SK-N-MC (cell line): ENCODE data around the gene ANKS1B.

ENCODE experiments used
- DNase-seq: peaks from one replicate; pipeline ENCODE4 v3.0.0-alpha.2; 2011; ENCODE audit warnings: low read depth, low spot score
- H3K27ac ChIP-seq: fragments of 200-600 bp; sonication (generic); 2 replicates; pipeline ENCODE4 v1.5.1; 2016; ENCODE audit warnings: mixed run types
- H3K36me3 ChIP-seq: fragments of 200-600 bp; sonication (generic); 2 replicates; pipeline ENCODE4 v1.6.1; 2017; ENCODE audit warnings: antibody characterized with exemption, low read length, mixed read lengths; ENCODE audit not compliant: insufficient read depth
- H3K4me3 ChIP-seq: fragments of 200-600 bp; sonication (generic); 2 replicates; pipeline ENCODE4 v1.5.1; 2016
- H3K9ac ChIP-seq: fragments of 200-600 bp; sonication (generic); 2 replicates; pipeline ENCODE4 v1.8.0; 2017; ENCODE audit warnings: mixed run types, mixed read lengths; ENCODE audit not compliant: insufficient read length
- H3K9me3 ChIP-seq: fragments of 200-600 bp; sonication (generic); 2 replicates; pipeline ENCODE4 v1.6.1; 2017; ENCODE audit warnings: low read depth, mild to moderate bottlenecking, antibody characterized with exemption, low read length, moderate library complexity, mixed read lengths
- EZH2 ChIP-seq: fragments of 200-600 bp; sonication (generic); IDR thresholded peaks from one replicate; pipeline ENCODE4 v1.6.1; 2017; ENCODE audit warnings: antibody characterized with exemption
- FOXP2 ChIP-seq: optimal IDR thresholded peaks from 2 replicates; pipeline ENCODE3; 2011; ENCODE audit warnings: mild to moderate bottlenecking, moderate library complexity; ENCODE audit not compliant: insufficient read depth; ENCODE audit errors: extremely low read length, control extremely low read depth
- POLR2AphosphoS5 ChIP-seq: IDR thresholded peaks from 2 replicates; pipeline ENCODE4 v1.6.1; 2012; ENCODE audit warnings: mild to moderate bottlenecking, low read depth, low read length, borderline replicate concordance

The ANKS1B gene

DNA sequence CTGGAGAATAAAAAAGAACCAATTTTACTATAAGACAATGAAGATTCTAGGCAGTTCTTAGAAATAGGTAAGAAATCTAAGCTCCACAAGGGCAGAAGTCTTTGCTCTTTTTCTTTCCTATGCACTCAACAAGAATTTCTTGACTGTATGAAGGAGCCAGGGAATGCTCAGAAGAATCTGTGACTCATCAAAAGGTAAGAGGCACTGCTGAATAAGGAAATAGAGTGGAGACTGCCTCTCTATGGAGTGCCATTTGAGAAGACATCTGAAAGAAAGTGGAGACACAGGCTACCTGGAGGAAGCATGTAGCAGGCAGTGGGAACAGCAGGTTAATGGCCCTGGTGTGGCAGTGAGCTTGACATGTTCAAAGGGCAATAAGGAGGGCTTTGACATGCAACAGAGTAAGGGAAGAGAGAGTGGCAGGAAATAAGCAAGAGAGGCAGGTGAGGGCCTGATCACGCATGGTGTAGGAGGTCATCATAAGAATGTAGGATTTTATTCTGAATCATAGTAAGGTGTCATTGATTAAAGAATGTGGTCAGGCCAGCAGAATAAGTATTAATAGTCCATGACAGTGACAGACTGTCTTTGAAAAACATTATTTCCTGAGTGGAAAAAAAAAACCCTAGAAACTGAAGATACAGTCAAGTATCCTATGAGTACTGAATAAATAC lies 783.9 kb downstream of the ANKS1B start:
- TF ChIP-seq FOXP2 = no peak
- TF ChIP-seq EZH2 = no peak
- no peak for TF ChIP-seq POLR2AphosphoS5
- DNase-seq = no peak
- Histone ChIP-seq H3K27ac (no peak overlapping the region), H3K9ac (no peak overlapping the region), H3K36me3 (no peaks in the 10 kb centered on the region), H3K9me3 (no peaks in the 10 kb centered on the region), H3K4me3 (no peak overlapping the region)

GRCh38 chr12:99195474-99195873 lies 789.3 kb downstream of the ANKS1B start:
- H3K36me3 ChIP-seq = no peaks in the 10 kb centered on the region
- no peak overlapping the region for H3K9ac ChIP-seq
- TF ChIP-seq FOXP2 (no peak), EZH2 (no peak), POLR2AphosphoS5 (no peak)
- no peaks in the 10 kb centered on the region for H3K9me3 ChIP-seq
- H3K4me3 ChIP-seq = no peak overlapping the region
- H3K27ac ChIP-seq = no peak overlapping the region
- no peak for DNase-seq

GRCh38 chr12:99192489-99192888 lies 792.2 kb downstream of the ANKS1B start:
- H3K4me3 ChIP-seq = no peak overlapping the region
- DNase-seq = no peak
- no peaks in the 10 kb centered on the region for H3K9me3 ChIP-seq
- no peaks in the 10 kb centered on the region for H3K36me3 ChIP-seq
- no peak for TF ChIP-seq EZH2
- TF ChIP-seq FOXP2 = no peak
- TF ChIP-seq POLR2AphosphoS5 = no peak
- no peak overlapping the region for H3K9ac ChIP-seq
- no peak overlapping the region for H3K27ac ChIP-seq

DNA sequence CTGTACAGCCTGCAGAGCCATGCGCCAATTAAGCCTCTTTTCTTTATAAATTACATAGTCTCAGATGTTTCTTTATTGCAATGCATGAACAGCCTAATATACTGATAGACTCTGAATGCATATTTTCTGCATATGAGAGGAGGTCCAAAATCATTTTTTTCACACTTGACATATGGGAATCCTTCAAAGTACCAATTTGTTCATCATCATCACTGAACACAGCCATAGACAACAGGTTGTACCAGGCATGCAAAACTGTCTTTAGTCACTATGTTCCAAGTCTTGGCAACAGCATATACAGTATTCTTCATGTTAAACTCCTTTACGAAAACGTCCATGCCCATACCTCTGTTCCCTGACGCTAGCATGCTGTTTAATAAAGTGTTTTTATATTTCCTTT lies 807.9 kb downstream of the ANKS1B start:
- Histone ChIP-seq H3K27ac (no peak overlapping the region), H3K36me3 (no peaks in the 10 kb centered on the region), H3K9ac (no peak overlapping the region), H3K4me3 (no peak overlapping the region), H3K9me3 (no peaks in the 10 kb centered on the region)
- TF ChIP-seq POLR2AphosphoS5 (no peak), EZH2 (no peak), FOXP2 (no peak)
- DNase-seq = no peak

DNA sequence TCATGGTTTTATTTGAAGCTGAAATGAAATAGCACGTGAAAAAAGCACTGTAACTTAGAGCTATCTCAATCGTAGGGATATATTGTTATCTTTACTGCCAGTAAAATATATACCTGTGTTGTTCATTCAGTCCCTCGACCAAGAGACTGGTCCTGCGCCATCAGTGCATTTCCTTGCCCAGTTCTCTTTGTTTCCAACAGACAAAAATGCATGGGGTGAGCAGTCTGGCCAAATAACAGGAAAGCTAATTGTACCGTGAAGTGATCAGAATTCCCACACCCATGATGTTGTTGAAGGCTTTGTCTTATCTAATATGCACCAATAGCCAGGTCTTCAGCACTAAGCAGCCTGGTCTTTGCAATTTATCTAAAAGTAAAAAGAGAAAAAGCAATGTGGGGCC lies 814.3 kb downstream of the ANKS1B start:
- no peak overlapping the region for H3K9ac ChIP-seq
- H3K4me3 ChIP-seq = no peak overlapping the region
- H3K9me3 ChIP-seq = no peaks in the 10 kb centered on the region
- DNase-seq = no peak
- H3K27ac ChIP-seq = no peak overlapping the region
- H3K36me3 ChIP-seq = no peaks in the 10 kb centered on the region
- TF ChIP-seq FOXP2 (no peak), EZH2 (no peak), POLR2AphosphoS5 (no peak)

GRCh38 chr12:99170037-99170436 lies 814.7 kb downstream of the ANKS1B start:
- H3K9me3 ChIP-seq = no peaks in the 10 kb centered on the region
- no peaks in the 10 kb centered on the region for H3K36me3 ChIP-seq
- no peak for TF ChIP-seq FOXP2
- TF ChIP-seq POLR2AphosphoS5 = no peak
- TF ChIP-seq EZH2 = no peak
- no peak overlapping the region for H3K4me3 ChIP-seq
- H3K9ac ChIP-seq = no peak overlapping the region
- no peak overlapping the region for H3K27ac ChIP-seq
- DNase-seq = no peak

- no peak for DNase-seq
- Histone ChIP-seq H3K9me3 (no peaks in the 10 kb centered on the region), H3K36me3 (no peaks in the 10 kb centered on the region), H3K9ac (no peak overlapping the region), H3K4me3 (no peak overlapping the region), H3K27ac (no peak overlapping the region)
- TF ChIP-seq EZH2 = no peak
- no peak for TF ChIP-seq POLR2AphosphoS5
- no peak for TF ChIP-seq FOXP2
These were observed 826.8 kb downstream of the ANKS1B start for GRCh38 chr12:99157946-99158345.

DNA sequence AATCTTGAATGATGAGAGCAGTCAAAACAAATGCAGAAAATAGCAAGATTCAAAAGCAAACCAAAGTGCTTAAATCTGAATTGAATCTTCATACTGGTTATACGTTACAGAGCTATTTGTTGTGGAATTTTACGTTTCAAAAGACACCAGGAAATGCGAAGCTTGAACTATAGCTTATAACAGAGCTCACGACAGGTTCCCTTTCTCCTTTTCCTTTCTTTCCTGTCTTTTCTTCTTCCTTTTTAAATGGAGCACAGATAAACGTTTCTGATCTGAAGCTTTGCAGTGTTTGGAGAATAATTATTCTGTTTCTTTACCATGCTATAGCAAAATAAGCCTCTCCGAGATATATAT lies 829.8 kb downstream of the ANKS1B start:
- Histone ChIP-seq H3K27ac (no peak overlapping the region), H3K36me3 (no peaks in the 10 kb centered on the region), H3K4me3 (no peak overlapping the region), H3K9me3 (no peaks in the 10 kb centered on the region), H3K9ac (no peak overlapping the region)
- TF ChIP-seq POLR2AphosphoS5 (no peak), EZH2 (no peak), FOXP2 (no peak)
- DNase-seq = no peak

GRCh38 chr12:99154216-99154982 lies 830.3 kb downstream of the ANKS1B start:
- Histone ChIP-seq H3K4me3 (no peak overlapping the region), H3K9ac (no peak overlapping the region)
- DNase-seq = no peak

More at GRCh38 chr12:99154216-99154982, 830.3 kb downstream of the ANKS1B start:
- TF ChIP-seq FOXP2 = no peak
- TF ChIP-seq EZH2 = no peak
- TF ChIP-seq POLR2AphosphoS5 = no peak
- H3K36me3 ChIP-seq = no peaks in the 10 kb centered on the region
- H3K27ac ChIP-seq = no peak overlapping the region
- H3K9me3 ChIP-seq = no peaks in the 10 kb centered on the region
